PFSK-1 (cell line): ENCODE data around the gene RPA3.

Experiments
- FOXP2 ChIP-seq: optimal IDR thresholded peaks from 2 replicates; pipeline ENCODE3; 2011; ENCODE audit warnings: borderline replicate concordance, control low read depth, inconsistent platforms; ENCODE audit not compliant: insufficient read depth; ENCODE audit errors: extremely low read length, extremely low read depth
- POLR2AphosphoS5 ChIP-seq: IDR thresholded peaks from 2 replicates; pipeline ENCODE4 v1.6.1; 2012; ENCODE audit warnings: low read depth, mild to moderate bottlenecking, control low read depth, low read length, moderate library complexity
- REST ChIP-seq, 2 experiments: IDR thresholded peaks; 2 replicates each; pipeline versions ENCODE4 v1.6.1 to v1.8.0; 2011 to 2012; ENCODE audit warnings: low read depth in 2 of 2, low read length in 2 of 2, control low read depth in 1 of 2, inconsistent platforms in 1 of 2, mild to moderate bottlenecking in 1 of 2, moderate library complexity in 1 of 2; ENCODE audit not compliant: insufficient read depth in 1 of 2
- SIN3A ChIP-seq: IDR thresholded peaks from 2 replicates; pipeline ENCODE4 v1.6.1; 2012; ENCODE audit warnings: mild to moderate bottlenecking, low read length, moderate library complexity, borderline replicate concordance; ENCODE audit not compliant: insufficient read depth
- TAF1 ChIP-seq: IDR thresholded peaks from 2 replicates; pipeline ENCODE4 v1.6.1; 2012; ENCODE audit warnings: low read length, control low read depth, borderline replicate concordance; ENCODE audit not compliant: insufficient read depth

The RPA3 gene

DNA sequence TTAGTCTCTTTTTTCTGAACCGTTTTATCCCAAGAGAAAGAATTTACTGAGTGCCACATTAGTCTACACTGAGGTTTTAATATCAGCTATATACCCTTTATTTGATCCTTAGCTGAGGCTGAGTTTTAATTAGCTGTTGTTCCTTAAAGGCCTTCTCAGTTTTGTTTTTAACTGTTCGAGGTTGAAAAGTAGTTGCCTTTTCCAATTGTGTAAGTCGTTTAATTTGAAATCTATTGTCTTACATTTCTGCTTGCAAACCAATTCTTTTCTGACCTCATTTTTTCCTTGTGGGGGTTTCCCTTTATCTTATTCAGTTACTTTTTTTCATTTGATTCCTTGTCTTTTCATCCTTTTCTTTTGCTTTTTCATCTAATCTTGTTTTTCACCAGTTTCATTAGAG, 47.0 kb downstream of the RPA3 start:
- no peak for TF ChIP-seq FOXP2
- TF ChIP-seq POLR2AphosphoS5, result no peak
- no peak for TF ChIP-seq SIN3A
- no peak for TF ChIP-seq REST (IDR thresholded peaks at IDR 0.05; ENCODE audit: insufficient read depth in 1 of 2, low read depth in 2 of 2, low read length in 2 of 2)
- TF ChIP-seq TAF1, result no peak

- TF ChIP-seq SIN3A, result no peak
- no peak for TF ChIP-seq POLR2AphosphoS5
- no peak for TF ChIP-seq TAF1
- no peak for TF ChIP-seq FOXP2
- no peak for TF ChIP-seq REST (IDR thresholded peaks at IDR 0.05; ENCODE audit: insufficient read depth in 1 of 2, low read depth in 2 of 2, low read length in 2 of 2)
These were observed 47.9 kb downstream of the RPA3 start for GRCh38 chr7:7670490-7670889.

DNA sequence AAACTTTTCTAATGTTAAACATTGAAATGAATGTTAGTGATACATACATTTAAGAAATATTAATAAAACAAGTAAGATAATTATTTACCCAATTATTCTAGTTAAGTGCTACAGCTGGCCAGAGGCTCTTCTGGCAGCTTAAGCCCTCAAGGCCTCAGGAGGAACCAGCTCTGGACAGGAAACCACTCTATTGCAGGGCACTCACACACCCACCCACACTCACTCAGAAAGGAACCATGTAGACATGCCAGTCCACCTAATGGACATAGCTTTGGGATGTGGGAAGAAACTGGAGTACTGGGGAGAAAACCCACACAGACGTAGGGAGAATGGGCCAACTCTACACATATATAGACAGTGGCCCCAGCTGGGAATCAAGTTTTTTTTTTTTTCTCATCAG, 49.7 kb downstream of the RPA3 start:
- no peak for TF ChIP-seq REST (IDR thresholded peaks at IDR 0.05; ENCODE audit: insufficient read depth in 1 of 2, low read depth in 2 of 2, low read length in 2 of 2)

GRCh38 chr7:7667187-7667586, 51.2 kb downstream of the RPA3 start:
- TF ChIP-seq FOXP2 (no peak), SIN3A (no peak), REST (IDR thresholded peaks at IDR 0.05; ENCODE audit: insufficient read depth in 1 of 2, low read depth in 2 of 2, low read length in 2 of 2) (no peak), POLR2AphosphoS5 (no peak), TAF1 (no peak)

DNA sequence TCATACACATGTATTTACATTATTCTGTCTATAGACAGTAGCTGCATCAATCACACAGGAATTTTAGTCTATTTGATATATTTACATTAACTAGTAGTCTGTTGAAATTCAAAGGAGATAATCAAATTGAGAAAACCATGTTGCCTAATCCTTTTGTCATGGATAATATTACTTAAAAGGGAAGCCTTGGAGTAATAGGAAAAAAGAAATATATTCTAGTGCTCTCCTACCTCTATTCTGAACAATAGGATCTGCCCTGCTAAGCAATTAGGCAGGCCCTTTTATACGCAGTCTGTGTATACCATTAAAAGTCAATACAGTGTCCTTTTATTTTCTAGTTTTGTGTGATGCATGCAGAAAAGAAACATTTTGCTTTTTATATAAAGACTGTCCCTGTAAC, 53.4 kb downstream of the RPA3 start:
- no peak for TF ChIP-seq REST (IDR thresholded peaks at IDR 0.05; ENCODE audit: insufficient read depth in 1 of 2, low read depth in 2 of 2, low read length in 2 of 2)
- no peak for TF ChIP-seq POLR2AphosphoS5
- no peak for TF ChIP-seq FOXP2
- TF ChIP-seq TAF1, result no peak
